Naive thymus-derived CD8-positive, alpha-beta T cell (primary cell): ENCODE measurements around the gene DCST1. TPM values are rescaled to one million over a fixed set of nuclear protein-coding genes. Genes with fewer than 3 reads are reported as not detected.
A peak's percentile ranks its signal among the peaks of the same experiment; 100 is the strongest.

Experiments
- ATAC-seq, 2 donors: fragments of 150-1000 bp; cut with Tn5 transposase in 1 of 2; sonication (Bioruptor Pico), chemical (Tn5 transposase) in 1 of 2; 1 replicate in 1 of 2; 2 replicates in 1 of 2; pipeline ENCODE4 v1.10.0; 2021; ENCODE audit warnings: mild to moderate bottlenecking in 2 of 2, moderate library complexity in 2 of 2
- POLR2A ChIA-PET: fragments of 350-600 bp; sonication (Branson Sonifier 250); formaldehyde crosslinking; loops from one replicate; lab custom pipeline; 2021; ENCODE audit warnings: antibody characterized with exemption; lab: Charles Lee
- DNase-seq, 10 donors: peaks; one replicate each; pipeline versions ENCODE4 v3.0.0 to v3.0.0-alpha.2; 2020 to 2022
- H3K27ac Mint-ChIP-seq, 10 donors: one replicate each; pipeline ENCODE4 v1.8.0; 2020 to 2022; ENCODE audit warnings: mild to moderate bottlenecking in 10 of 10, mixed read lengths in 10 of 10, moderate library complexity in 4 of 10, inconsistent platforms in 1 of 10
- H3K27me3 Mint-ChIP-seq, 5 donors: one replicate each; pipeline ENCODE4 v1.8.0; 2021 to 2022; ENCODE audit warnings: mixed read lengths in 5 of 5
- H3K36me3 Mint-ChIP-seq, 3 donors: one replicate each; pipeline ENCODE4 v1.8.0; 2020 to 2022; ENCODE audit warnings: mixed read lengths in 3 of 3, mild to moderate bottlenecking in 2 of 3, inconsistent platforms in 1 of 3
- H3K4me1 Mint-ChIP-seq, 4 donors: one replicate each; pipeline ENCODE4 v1.8.0; 2021 to 2022; ENCODE audit warnings: mixed read lengths in 4 of 4
- H3K4me3 Mint-ChIP-seq, 10 donors: one replicate each; pipeline ENCODE4 v1.8.0; 2020 to 2022; ENCODE audit warnings: mild to moderate bottlenecking in 10 of 10, mixed read lengths in 10 of 10, moderate library complexity in 6 of 10, inconsistent platforms in 1 of 10
- H3K9me3 Mint-ChIP-seq, 9 donors: one replicate each; pipeline ENCODE4 v1.8.0; 2020 to 2022; ENCODE audit warnings: mixed read lengths in 9 of 9, mild to moderate bottlenecking in 3 of 9, inconsistent platforms in 1 of 9, moderate library complexity in 1 of 9
- polyA plus RNA-seq, 3 donors: library from polyadenylated mRNA; unstranded; fragments of 300-500 nt; fragmentation: Illumina TruSeq; gene quantifications; one replicate each; pipeline ENCODE4 v1.2.3, GENCODE V29; 2021
- total RNA-seq, 8 experiments: library from RNA in 2 of 8; stranded (reverse) in 2 of 8; gene quantifications; one replicate each; pipeline ENCODE4 v1.2.3 and lab custom pipeline; 2021 to 2026

Gene DCST1
- total and polyA plus RNA-seq, 5 experiments from 2014 or later = not detected

GRCh38 chr1:155073377-155074242 lies 40.0 kb downstream of the DCST1 start:
- Mint-ChIP-seq H3K27ac (no peak overlapping the region), H3K4me1 (peaks cover 15 to 43% (median 39%) of the 10 kb centered on the region in 4 donors), H3K4me3 (peak overlapping the region in 1 of 10 donors; percentile 35), H3K36me3 (peaks cover 0 to 4% (median 0%) of the 10 kb centered on the region in 3 donors), H3K9me3 (no peaks in the 10 kb centered on the region), H3K27me3 (no peaks in the 10 kb centered on the region)
- DNase-seq (peak in 2 of 10 donors; percentile 25 to 31), ATAC-seq (peak in 1 of 2 donors; percentile 9)
- POLR2A ChIA-PET = no interaction called here

- DNase-seq (no peak), ATAC-seq (no peak)
- no peak overlapping the region for H3K4me3 Mint-ChIP-seq
- POLR2A ChIA-PET = interaction anchor here (0.6 to 1.4 kb wide), 3 partner anchors 9 to 24 kb away, joined by 3 read pairs; no protein-coding TSS in a partner anchor
- H3K27me3 Mint-ChIP-seq = peaks cover 4 to 10% (median 5%) of the 10 kb centered on the region in 5 donors
- H3K36me3 Mint-ChIP-seq = no peaks in the 10 kb centered on the region
- no peak overlapping the region for H3K27ac Mint-ChIP-seq
- H3K9me3 Mint-ChIP-seq = no peaks in the 10 kb centered on the region
- peaks cover 20 to 49% (median 44%) of the 10 kb centered on the region in 4 donors for H3K4me1 Mint-ChIP-seq
These were observed 41.9 kb downstream of the DCST1 start for GRCh38 chr1:155075535-155075934.

- no peak overlapping the region for H3K4me3 Mint-ChIP-seq
- peaks cover 21 to 47% (median 44%) of the 10 kb centered on the region in 4 donors for H3K4me1 Mint-ChIP-seq
These were observed 42.7 kb downstream of the DCST1 start for GRCh38 chr1:155076371-155076770.

GRCh38 chr1:155077346-155077745 lies 43.7 kb downstream of the DCST1 start:
- no peak for DNase-seq

More at GRCh38 chr1:155076371-155076770, 42.7 kb downstream of the DCST1 start:
- Mint-ChIP-seq H3K36me3 (no peaks in the 10 kb centered on the region), H3K27me3 (peaks cover 7 to 15% (median 8%) of the 10 kb centered on the region in 5 donors), H3K27ac (no peak overlapping the region), H3K9me3 (no peaks in the 10 kb centered on the region)
- POLR2A ChIA-PET = interaction anchor here (1.0 to 1.1 kb wide), 2 partner anchors 8 to 24 kb away, joined by 3 to 5 read pairs; no protein-coding TSS in a partner anchor
- DNase-seq (no peak), ATAC-seq (no peak)

GRCh38 chr1:155077758-155078445 lies 44.3 kb downstream of the DCST1 start:
- DNase-seq (no peak), ATAC-seq (no peak)
- POLR2A ChIA-PET = interaction anchor here (0.7 to 1.4 kb wide), 2 partner anchors 14 to 32 kb away, joined by 4 to 7 read pairs; partner anchors contain the start of gene EFNA4
- Mint-ChIP-seq H3K27me3 (peaks cover 12 to 30% (median 19%) of the 10 kb centered on the region in 5 donors), H3K4me3 (peak overlapping the region; percentile 42 to 88 (median 60)), H3K27ac (peak overlapping the region in 2 of 10 donors; percentile 0 to 71), H3K36me3 (no peaks in the 10 kb centered on the region), H3K9me3 (no peaks in the 10 kb centered on the region), H3K4me1 (peaks cover 19 to 48% (median 46%) of the 10 kb centered on the region in 4 donors)

More at GRCh38 chr1:155077346-155077745, 43.7 kb downstream of the DCST1 start:
- Mint-ChIP-seq H3K27me3 (peaks cover 10 to 24% (median 14%) of the 10 kb centered on the region in 5 donors), H3K36me3 (no peaks in the 10 kb centered on the region), H3K9me3 (no peaks in the 10 kb centered on the region), H3K4me3 (peak overlapping the region in 8 of 10 donors; percentile 5 to 81 (median 40)), H3K4me1 (peaks cover 19 to 46% (median 43%) of the 10 kb centered on the region in 4 donors), H3K27ac (peak overlapping the region in 2 of 10 donors; percentile 0 to 54)
- no peak for ATAC-seq
- POLR2A ChIA-PET = interaction anchor here (0.6 kb wide), 1 partner anchor 95 kb away, joined by 3 read pairs; no protein-coding TSS in a partner anchor

GRCh38 chr1:155078469-155079209 lies 45.0 kb downstream of the DCST1 start, which contains the start of gene EFNA3:
EFNA3 (plus strand) TSS chr1:155078837; CDS start chr1:155078942, 105 bp downstream.
- POLR2A ChIA-PET = interaction anchor here (0.7 to 2.8 kb wide), 5 partner anchors 8 to 33 kb away, joined by 4 to 14 read pairs (median 7); partner anchors contain the start of gene EFNA4
- ATAC-seq (peak; percentile 24 to 37), DNase-seq (peak in 7 of 10 donors; percentile 46 to 67 (median 48))
- Mint-ChIP-seq H3K4me3 (peak within 1 kb of the TSS; percentile 71 to 91 (median 84)), H3K27me3 (peaks cover 13 to 37% (median 21%) of the 10 kb centered on the region in 5 donors), H3K4me1 (peaks cover 18 to 44% (median 42%) of the 10 kb centered on the region in 4 donors), H3K36me3 (no peaks in the 10 kb centered on the region), H3K27ac (peak within 1 kb of the TSS in 9 of 10 donors; percentile 0 to 89 (median 62)), H3K9me3 (no peaks in the 10 kb centered on the region)

- Mint-ChIP-seq H3K4me3 (peak overlapping the region; percentile 71 to 91 (median 84)), H3K4me1 (peaks cover 22 to 45% (median 42%) of the 10 kb centered on the region in 4 donors), H3K27me3 (peaks cover 17 to 42% (median 25%) of the 10 kb centered on the region in 5 donors), H3K9me3 (no peaks in the 10 kb centered on the region), H3K27ac (peak overlapping the region in 8 of 10 donors; percentile 1 to 89 (median 62)), H3K36me3 (no peaks in the 10 kb centered on the region)
- DNase-seq = peak in 2 of 10 donors; percentile 22 to 31
- peak; percentile 5 to 7 for ATAC-seq
- POLR2A ChIA-PET = interaction anchor here (1.4 to 2.8 kb wide), 4 partner anchors 9 to 28 kb away, joined by 4 to 14 read pairs (median 7); partner anchors contain the start of gene EFNA4
These were observed 45.5 kb downstream of the DCST1 start for GRCh38 chr1:155079210-155079486.

GRCh38 chr1:155079487-155080311 lies 46.1 kb downstream of the DCST1 start:
- peak overlapping the region in 9 of 10 donors; percentile 0 to 89 (median 61) for H3K27ac Mint-ChIP-seq
- H3K4me1 Mint-ChIP-seq = peaks cover 27 to 48% (median 45%) of the 10 kb centered on the region in 4 donors
- ATAC-seq (peak; percentile 24 to 26), DNase-seq (peak in 2 of 10 donors; percentile 22 to 30)
- no peaks in the 10 kb centered on the region for H3K36me3 Mint-ChIP-seq
- peaks cover 22 to 48% (median 30%) of the 10 kb centered on the region in 5 donors for H3K27me3 Mint-ChIP-seq
- no peaks in the 10 kb centered on the region for H3K9me3 Mint-ChIP-seq
- POLR2A ChIA-PET = interaction anchor here (0.5 to 2.8 kb wide), 5 partner anchors 10 to 471 kb away, joined by 4 to 14 read pairs (median 7); partner anchors contain the start of gene EFNA4
- peak overlapping the region; percentile 71 to 91 (median 84) for H3K4me3 Mint-ChIP-seq

- Mint-ChIP-seq H3K4me3 (peak overlapping the region in 9 of 10 donors; percentile 59 to 94 (median 80)), H3K4me1 (peaks cover 27 to 56% (median 52%) of the 10 kb centered on the region in 4 donors), H3K36me3 (no peaks in the 10 kb centered on the region), H3K27ac (peak overlapping the region in 1 of 10 donors; percentile 57), H3K9me3 (no peaks in the 10 kb centered on the region), H3K27me3 (peaks cover 22 to 53% (median 30%) of the 10 kb centered on the region in 5 donors)
- ATAC-seq (no peak), DNase-seq (peak in 4 of 10 donors; percentile 30 to 46 (median 40))
- POLR2A ChIA-PET = interaction anchor here (0.8 to 2.8 kb wide), 9 partner anchors 10 to 972 kb away, joined by 3 to 14 read pairs (median 3); no protein-coding TSS in a partner anchor
These were observed 46.9 kb downstream of the DCST1 start for GRCh38 chr1:155080312-155081228.
